ENCODE measurements around the gene EFCAB14. TPM values are rescaled to one million over a fixed set of nuclear protein-coding genes. Genes with fewer than 3 reads are reported as not detected.

The EFCAB14 gene
- polyA plus RNA-seq (2012; ENCODE audit: insufficient read length, low read depth) = 7.2 TPM

DNA sequence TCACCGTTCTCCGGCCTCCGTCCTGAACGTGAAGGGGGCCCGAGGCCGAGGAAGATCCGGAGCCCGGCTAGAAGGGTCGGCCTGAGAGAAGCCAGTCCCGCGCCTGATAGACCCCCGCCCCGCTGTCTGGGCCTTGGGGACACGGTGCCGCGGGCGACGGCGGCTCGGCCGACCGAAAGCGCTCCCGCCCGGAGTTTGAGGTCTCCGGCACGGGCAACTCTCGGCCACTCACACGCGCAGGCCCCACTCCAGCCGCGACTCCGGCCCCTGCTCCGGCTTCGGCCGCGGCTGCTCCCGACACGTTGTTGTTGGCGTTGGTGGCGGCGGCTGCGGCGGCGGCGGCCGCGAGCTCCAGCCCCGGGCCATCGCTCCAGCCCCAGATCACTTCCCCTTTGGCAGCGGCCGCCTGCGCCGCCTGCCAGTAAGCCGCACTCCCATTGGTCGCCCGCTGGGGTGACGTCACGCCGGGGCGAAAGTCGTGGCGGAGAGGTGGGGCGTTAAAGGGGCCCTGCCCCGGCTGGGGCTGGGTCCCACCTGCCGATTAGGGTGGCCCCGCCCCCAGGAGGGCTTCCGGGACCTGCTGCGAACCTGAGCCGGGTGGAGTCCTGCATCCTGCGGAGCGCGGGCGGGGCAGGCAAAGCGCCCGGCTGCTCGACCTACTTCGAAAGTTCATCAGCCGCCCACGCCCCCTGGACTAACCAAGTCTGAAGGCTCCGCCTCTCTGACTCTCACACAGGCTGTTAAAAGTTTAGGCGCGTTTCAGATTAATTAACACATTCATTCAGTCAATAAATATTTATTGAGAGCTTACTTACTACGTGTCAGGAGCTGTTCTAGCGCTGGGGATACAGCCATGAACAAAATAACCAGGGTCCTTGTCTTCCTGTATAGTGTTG lies at the start of gene EFCAB14:
EFCAB14 (minus strand) TSS at position 388 of the 896 bp plus-strand sequence. CDS start 1,027 bp downstream, outside the sequence.
- no peak for TF ChIP-seq TAF1 (IDR thresholded peaks at IDR 0.05; ENCODE audit: borderline replicate concordance, insufficient read depth, low read length)
- 0 out of 2 replicates have a peak, but pooled peaks have one; percentile 28 for TF ChIP-seq SIN3A (IDR thresholded peaks at IDR 0.05; ENCODE audit: borderline replicate concordance, insufficient read depth, low read length)
- peak; percentile 57 for TF ChIP-seq POLR2AphosphoS5 (IDR thresholded peaks at IDR 0.05; ENCODE audit: low read depth, low read length)
- TF ChIP-seq REST (IDR thresholded peaks at IDR 0.05; ENCODE audit: insufficient read depth in 1 of 2, low read depth in 2 of 2, low read length in 2 of 2) = no peak
- no peak for TF ChIP-seq FOXP2 (optimal IDR thresholded peaks at IDR 0.05; ENCODE audit: borderline replicate concordance, extremely low read depth, extremely low read length, insufficient read depth)

GRCh38 chr1:46768445-46768844 lies 49.5 kb upstream of the EFCAB14 start:
- TF ChIP-seq TAF1 (IDR thresholded peaks at IDR 0.05; ENCODE audit: borderline replicate concordance, insufficient read depth, low read length) = no peak
- no peak for TF ChIP-seq REST (IDR thresholded peaks at IDR 0.05; ENCODE audit: insufficient read depth in 1 of 2, low read depth in 2 of 2, low read length in 2 of 2)
- no peak for TF ChIP-seq FOXP2 (optimal IDR thresholded peaks at IDR 0.05; ENCODE audit: borderline replicate concordance, extremely low read depth, extremely low read length, insufficient read depth)
- TF ChIP-seq SIN3A (IDR thresholded peaks at IDR 0.05; ENCODE audit: borderline replicate concordance, insufficient read depth, low read length) = no peak
- no peak for TF ChIP-seq POLR2AphosphoS5 (IDR thresholded peaks at IDR 0.05; ENCODE audit: low read depth, low read length)

DNA sequence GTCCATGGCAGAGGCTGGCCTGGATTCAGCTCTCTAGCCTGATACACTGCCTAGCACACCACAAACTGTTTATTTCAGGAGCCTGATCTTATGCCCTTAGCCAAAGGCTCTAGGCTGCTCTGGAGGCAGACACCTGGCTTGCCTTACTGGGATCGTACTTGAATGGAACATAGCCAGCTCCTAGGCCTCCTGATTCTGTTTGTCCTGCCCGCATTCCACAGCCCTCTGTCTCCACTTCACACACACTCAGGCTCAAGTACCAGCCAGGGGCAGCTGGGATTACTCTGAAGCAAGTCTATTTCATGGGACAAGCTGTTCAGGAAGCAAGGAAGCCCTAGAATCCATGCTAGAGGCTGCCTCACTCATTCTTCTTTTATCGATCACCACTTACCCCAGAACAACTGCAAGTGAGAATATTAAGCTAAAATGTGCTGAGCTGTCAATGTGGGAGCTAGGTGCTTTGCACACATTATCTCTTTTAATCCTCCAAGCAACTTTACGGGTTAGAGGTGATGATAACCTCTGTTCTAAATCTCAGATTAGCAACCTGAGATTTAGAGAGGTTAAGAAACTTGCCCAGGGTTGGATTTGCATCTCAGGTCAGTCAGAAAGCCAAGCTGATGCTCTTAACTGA lies 48.9 kb upstream of the EFCAB14 start:
- TF ChIP-seq REST (IDR thresholded peaks at IDR 0.05; ENCODE audit: insufficient read depth in 1 of 2, low read depth in 2 of 2, low read length in 2 of 2) = no peak
- no peak for TF ChIP-seq FOXP2 (optimal IDR thresholded peaks at IDR 0.05; ENCODE audit: borderline replicate concordance, extremely low read depth, extremely low read length, insufficient read depth)
- TF ChIP-seq POLR2AphosphoS5 (IDR thresholded peaks at IDR 0.05; ENCODE audit: low read depth, low read length) = no peak
- no peak for TF ChIP-seq SIN3A (IDR thresholded peaks at IDR 0.05; ENCODE audit: borderline replicate concordance, insufficient read depth, low read length)
- TF ChIP-seq TAF1 (IDR thresholded peaks at IDR 0.05; ENCODE audit: borderline replicate concordance, insufficient read depth, low read length) = no peak

- TF ChIP-seq FOXP2 (optimal IDR thresholded peaks at IDR 0.05; ENCODE audit: borderline replicate concordance, extremely low read depth, extremely low read length, insufficient read depth) (no peak), POLR2AphosphoS5 (IDR thresholded peaks at IDR 0.05; ENCODE audit: low read depth, low read length) (no peak), SIN3A (IDR thresholded peaks at IDR 0.05; ENCODE audit: borderline replicate concordance, insufficient read depth, low read length) (no peak), REST (IDR thresholded peaks at IDR 0.05; ENCODE audit: insufficient read depth in 1 of 2, low read depth in 2 of 2, low read length in 2 of 2) (no peak), TAF1 (IDR thresholded peaks at IDR 0.05; ENCODE audit: borderline replicate concordance, insufficient read depth, low read length) (no peak)
Measured at GRCh38 chr1:46764402-46764801, 45.5 kb upstream of the EFCAB14 start.

Data from PFSK-1 (cell line).